Tibial artery (tissue), 4 donors: ENCODE measurements around the gene SUCLG2.
A peak's percentile ranks its signal among the peaks of the same experiment; 100 is the strongest.

Experiments used
- DNase-seq, 2 donors: peaks; one replicate each; pipeline ENCODE4 v3.0.0-alpha.2; 2019
- H3K27ac ChIP-seq, 2 donors: fragments of 200-600 bp; sonication (generic) in 1 of 2; 1 replicate in 1 of 2; 2 replicates in 1 of 2; pipeline ENCODE4 v1.5.1; 2018 to 2019; ENCODE audit warnings: mild to moderate bottlenecking in 1 of 2
- H3K27me3 ChIP-seq, 2 donors: fragments of 200-600 bp; sonication (generic) in 1 of 2; one replicate each; pipeline versions ENCODE4 v1.5.1 to v1.6.0; 2016 to 2019
- H3K36me3 ChIP-seq, 3 donors: fragments of 200-600 bp; sonication (generic) in 2 of 3; one replicate each; pipeline ENCODE4 v1.5.1; 2016 to 2019; ENCODE audit warnings: mild to moderate bottlenecking in 2 of 3
- H3K4me1 ChIP-seq, 4 donors: fragments of 200-600 bp; sonication (generic) in 2 of 4; 1 replicate in 3 of 4; 2 replicates in 1 of 4; pipeline ENCODE4 v1.5.1; 2016 to 2019
- H3K4me3 ChIP-seq, 2 donors: fragments of 200-600 bp; sonication (generic) in 1 of 2; 1 replicate in 1 of 2; 2 replicates in 1 of 2; pipeline ENCODE4 v1.5.1; 2018 to 2019; ENCODE audit warnings: mild to moderate bottlenecking in 2 of 2
- H3K9me3 ChIP-seq, 3 donors: fragments of 200-600 bp; sonication (generic) in 1 of 3; one replicate each; pipeline ENCODE4 v1.5.1; 2016 to 2019
- intact Hi-C: fragments of 100-400 bp; cut with DNase I; formaldehyde crosslinking; loops from one replicate; pipeline ENCODE4 v1.15.0; 2023; ENCODE audit warnings: low total_unique reads
- TF ChIP-seq, protein P1 (sequence below), 2 experiments: fragments of 200-600 bp in 1 of 2; fragments of 450-650 bp in 1 of 2; IDR thresholded peaks; one replicate each; pipeline ENCODE4 v1.5.1; 2017 to 2019; ENCODE audit warnings: antibody characterized with exemption in 2 of 2, mild to moderate bottlenecking in 1 of 2, moderate library complexity in 1 of 2

Gene SUCLG2

DNA sequence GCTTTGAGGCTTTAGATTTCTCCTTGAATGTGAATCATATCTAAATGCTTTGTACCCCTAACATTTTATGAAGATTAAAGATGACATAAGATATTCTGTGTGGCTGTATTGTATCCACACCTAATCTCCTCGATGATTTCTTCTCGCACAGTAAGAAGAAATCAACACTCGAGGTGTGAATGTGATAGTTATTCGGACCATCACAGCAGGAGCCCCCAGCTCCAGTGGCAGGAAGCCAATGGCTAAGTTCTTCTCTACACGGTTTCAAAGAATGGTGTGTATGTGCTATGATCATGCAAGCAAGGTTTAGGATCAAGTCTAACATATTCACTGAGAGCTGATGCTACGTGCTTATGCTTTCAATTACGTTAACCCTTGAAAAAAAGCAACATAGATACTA, 271.0 kb downstream of the SUCLG2 start:
- Histone ChIP-seq H3K27me3 (no peaks in the 10 kb centered on the region), H3K4me1 (peaks cover 0 to 37% (median 22%) of the 10 kb centered on the region in 4 donors), H3K9me3 (no peaks in the 10 kb centered on the region), H3K27ac (no peak overlapping the region), H3K4me3 (no peak overlapping the region), H3K36me3 (peaks cover 0 to 8% (median 7%) of the 10 kb centered on the region in 3 donors)
- TF ChIP-seq, protein P1, sequence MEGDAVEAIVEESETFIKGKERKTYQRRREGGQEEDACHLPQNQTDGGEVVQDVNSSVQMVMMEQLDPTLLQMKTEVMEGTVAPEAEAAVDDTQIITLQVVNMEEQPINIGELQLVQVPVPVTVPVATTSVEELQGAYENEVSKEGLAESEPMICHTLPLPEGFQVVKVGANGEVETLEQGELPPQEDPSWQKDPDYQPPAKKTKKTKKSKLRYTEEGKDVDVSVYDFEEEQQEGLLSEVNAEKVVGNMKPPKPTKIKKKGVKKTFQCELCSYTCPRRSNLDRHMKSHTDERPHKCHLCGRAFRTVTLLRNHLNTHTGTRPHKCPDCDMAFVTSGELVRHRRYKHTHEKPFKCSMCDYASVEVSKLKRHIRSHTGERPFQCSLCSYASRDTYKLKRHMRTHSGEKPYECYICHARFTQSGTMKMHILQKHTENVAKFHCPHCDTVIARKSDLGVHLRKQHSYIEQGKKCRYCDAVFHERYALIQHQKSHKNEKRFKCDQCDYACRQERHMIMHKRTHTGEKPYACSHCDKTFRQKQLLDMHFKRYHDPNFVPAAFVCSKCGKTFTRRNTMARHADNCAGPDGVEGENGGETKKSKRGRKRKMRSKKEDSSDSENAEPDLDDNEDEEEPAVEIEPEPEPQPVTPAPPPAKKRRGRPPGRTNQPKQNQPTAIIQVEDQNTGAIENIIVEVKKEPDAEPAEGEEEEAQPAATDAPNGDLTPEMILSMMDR (IDR thresholded peaks at IDR 0.05) = no peak
- no peak for DNase-seq
- intact Hi-C loops = loop anchor here (10.0 kb wide), 1 partner anchor 1491 kb away; no protein-coding TSS in a partner anchor

- no peak overlapping the region for H3K27ac ChIP-seq
- no peak overlapping the region for H3K4me3 ChIP-seq
- H3K4me1 ChIP-seq = peaks cover 0 to 37% (median 22%) of the 10 kb centered on the region in 4 donors
- intact Hi-C loops = loop anchor here (10.0 kb wide), 1 partner anchor 1492 kb away; no protein-coding TSS in a partner anchor
- TF ChIP-seq, protein P1 (IDR thresholded peaks at IDR 0.05) = no peak
- H3K9me3 ChIP-seq = no peaks in the 10 kb centered on the region
- no peak for DNase-seq
- no peaks in the 10 kb centered on the region for H3K27me3 ChIP-seq
- peaks cover 0 to 8% (median 7%) of the 10 kb centered on the region in 3 donors for H3K36me3 ChIP-seq
Measured at GRCh38 chr3:67382536-67382935, 271.9 kb downstream of the SUCLG2 start.

- no peaks in the 10 kb centered on the region for H3K9me3 ChIP-seq
- H3K27ac ChIP-seq = no peak overlapping the region
- DNase-seq = no peak
- H3K4me1 ChIP-seq = peaks cover 0 to 37% (median 22%) of the 10 kb centered on the region in 4 donors
- H3K4me3 ChIP-seq = no peak overlapping the region
- peaks cover 0 to 8% (median 7%) of the 10 kb centered on the region in 3 donors for H3K36me3 ChIP-seq
- TF ChIP-seq, protein P1 (IDR thresholded peaks at IDR 0.05) = peak; percentile 39 to 54
- intact Hi-C loops = loop anchor here (10.0 kb wide), 1 partner anchor 1493 kb away; no protein-coding TSS in a partner anchor
- no peaks in the 10 kb centered on the region for H3K27me3 ChIP-seq
Measured at GRCh38 chr3:67381667-67382272, 272.6 kb downstream of the SUCLG2 start.

DNA sequence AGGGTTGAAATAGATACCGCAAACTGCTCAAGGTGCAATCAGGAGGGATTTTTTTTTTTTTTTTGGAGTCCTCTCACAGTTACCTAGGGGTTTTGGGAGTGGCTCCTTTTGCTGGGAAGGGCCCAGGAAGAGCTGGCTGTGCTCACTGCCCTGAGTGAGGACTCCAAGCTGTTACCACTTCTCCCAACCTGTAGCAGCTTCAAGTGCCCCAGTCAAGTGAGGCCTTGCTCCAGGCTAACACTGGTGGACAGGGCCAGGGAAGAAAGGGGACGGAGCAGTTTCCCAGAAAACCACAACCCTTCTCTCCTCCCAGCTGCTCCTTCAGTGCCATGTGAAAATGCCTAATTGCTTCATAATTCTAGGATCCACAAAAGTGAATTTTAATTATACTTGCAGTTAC, 274.3 kb downstream of the SUCLG2 start:
- TF ChIP-seq, protein P1 (IDR thresholded peaks at IDR 0.05) = no peak
- intact Hi-C loops = loop anchor here (10.0 kb wide), 1 partner anchor 1495 kb away; no protein-coding TSS in a partner anchor
- Histone ChIP-seq H3K4me1 (peaks cover 0 to 33% (median 21%) of the 10 kb centered on the region in 4 donors), H3K9me3 (no peaks in the 10 kb centered on the region), H3K36me3 (peaks cover 0 to 19% (median 8%) of the 10 kb centered on the region in 3 donors), H3K27ac (no peak overlapping the region), H3K27me3 (no peaks in the 10 kb centered on the region), H3K4me3 (no peak overlapping the region)
- no peak for DNase-seq

DNA sequence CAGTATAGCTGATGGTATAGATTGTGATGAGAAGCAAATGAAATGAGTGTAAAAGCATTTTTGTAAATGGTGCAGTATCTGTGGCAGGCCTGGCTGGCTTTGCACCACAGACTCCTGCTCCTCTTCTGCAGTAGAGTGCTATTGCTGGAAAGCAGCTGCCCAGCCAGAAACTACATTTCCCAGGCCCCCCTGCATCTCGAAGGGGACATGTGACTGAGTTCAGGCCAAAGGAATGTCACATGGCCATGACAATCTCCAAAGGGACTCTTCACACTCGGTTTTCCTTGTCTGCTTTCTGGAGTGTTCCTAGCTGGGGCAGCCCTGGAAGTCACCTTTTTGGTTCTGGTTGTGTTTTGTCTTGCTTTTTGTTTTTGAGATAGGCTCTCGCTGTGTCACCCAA, 277.1 kb downstream of the SUCLG2 start:
- Histone ChIP-seq H3K27me3 (no peaks in the 10 kb centered on the region), H3K4me3 (no peak overlapping the region), H3K27ac (no peak overlapping the region), H3K36me3 (peaks cover 0 to 19% (median 13%) of the 10 kb centered on the region in 3 donors), H3K4me1 (peaks cover 0 to 5% (median under 1%) of the 10 kb centered on the region in 4 donors), H3K9me3 (no peaks in the 10 kb centered on the region)
- TF ChIP-seq, protein P1 (IDR thresholded peaks at IDR 0.05) = no peak
- intact Hi-C loops = no loop called here
- no peak for DNase-seq
